Right lobe of liver (tissue), 4 donors: ENCODE results near the gene DIO3.

Experiments used
- POLR2A ChIP-seq: fragments of 450-650 bp; IDR thresholded peaks from one replicate; pipeline ENCODE4 v1.6.1; 2017; ENCODE audit warnings: antibody characterized with exemption, mild to moderate bottlenecking
- TF ChIP-seq, protein P1 (sequence below), 4 donors: fragments of 200-600 bp in 3 of 4; fragments of 450-650 bp in 1 of 4; IDR thresholded peaks; one replicate each; pipeline versions ENCODE4 v1.5.1 to v1.8.0; 2016 to 2022; ENCODE audit warnings: antibody characterized with exemption in 4 of 4, mild to moderate bottlenecking in 2 of 4
- donor health status: DM: no; HTN: no; CAD: no.
- donor health status: DM: no; HTN: no; CAD: no.
- donor health status: DM: no; HTN: yes; CAD: no.

GRCh38 chr14:101564819-101565698 lies 3.8 kb downstream of the DIO3 start:
- TF ChIP-seq POLR2A, result no peak
- TF ChIP-seq, protein P1, sequence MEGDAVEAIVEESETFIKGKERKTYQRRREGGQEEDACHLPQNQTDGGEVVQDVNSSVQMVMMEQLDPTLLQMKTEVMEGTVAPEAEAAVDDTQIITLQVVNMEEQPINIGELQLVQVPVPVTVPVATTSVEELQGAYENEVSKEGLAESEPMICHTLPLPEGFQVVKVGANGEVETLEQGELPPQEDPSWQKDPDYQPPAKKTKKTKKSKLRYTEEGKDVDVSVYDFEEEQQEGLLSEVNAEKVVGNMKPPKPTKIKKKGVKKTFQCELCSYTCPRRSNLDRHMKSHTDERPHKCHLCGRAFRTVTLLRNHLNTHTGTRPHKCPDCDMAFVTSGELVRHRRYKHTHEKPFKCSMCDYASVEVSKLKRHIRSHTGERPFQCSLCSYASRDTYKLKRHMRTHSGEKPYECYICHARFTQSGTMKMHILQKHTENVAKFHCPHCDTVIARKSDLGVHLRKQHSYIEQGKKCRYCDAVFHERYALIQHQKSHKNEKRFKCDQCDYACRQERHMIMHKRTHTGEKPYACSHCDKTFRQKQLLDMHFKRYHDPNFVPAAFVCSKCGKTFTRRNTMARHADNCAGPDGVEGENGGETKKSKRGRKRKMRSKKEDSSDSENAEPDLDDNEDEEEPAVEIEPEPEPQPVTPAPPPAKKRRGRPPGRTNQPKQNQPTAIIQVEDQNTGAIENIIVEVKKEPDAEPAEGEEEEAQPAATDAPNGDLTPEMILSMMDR (IDR thresholded peaks at IDR 0.05), result no peak
